Measurements from ENCODE around the gene YPEL1. TPM values are rescaled to one million over a fixed set of nuclear protein-coding genes. Genes with fewer than 3 reads are reported as not detected.

The YPEL1 gene
- total RNA-seq, 1 donor from 2014 or later: 32.2 TPM

- no peaks in the 10 kb centered on the region for H3K79me2 ChIP-seq (ENCODE audit: low read depth)
- H3K9me3 ChIP-seq (ENCODE audit: low read depth): no peaks in the 10 kb centered on the region
- H3K9me3 Mint-ChIP-seq: no peaks in the 10 kb centered on the region
- peaks cover 9% of the 10 kb centered on the region for H3K27me3 Mint-ChIP-seq (ENCODE audit: insufficient read depth, low read depth)
- DNase-seq (ENCODE audit: low spot score): no peak
- no peaks in the 10 kb centered on the region for H3K27me3 ChIP-seq
- H3K4me3 ChIP-seq: no peak overlapping the region
- H4K20me1 ChIP-seq (ENCODE audit: low read depth): no peaks in the 10 kb centered on the region
- H3K4me1 Mint-ChIP-seq: peaks cover 6% of the 10 kb centered on the region
- H3K36me3 Mint-ChIP-seq: peaks cover 10% of the 10 kb centered on the region
- no peak overlapping the region for H3K27ac ChIP-seq
- TF ChIP-seq EZH2 (IDR thresholded peaks at IDR 0.05): no peak
- TF ChIP-seq EZH2phosphoT487 (IDR thresholded peaks at IDR 0.05): no peak
- TF ChIP-seq CTCF (IDR thresholded peaks at IDR 0.05): no peak
- H3F3A ChIP-seq (ENCODE audit: low read depth): no peaks in the 10 kb centered on the region
- no peaks in the 10 kb centered on the region for H3K4me1 ChIP-seq
- no peak overlapping the region for H2AFZ ChIP-seq (replicated peaks)
- no peak overlapping the region for H3K9ac ChIP-seq
- H3K4me3 Mint-ChIP-seq: no peak overlapping the region
- H3K36me3 ChIP-seq: no peaks in the 10 kb centered on the region
- H3K4me2 ChIP-seq: no peak overlapping the region
- no peak overlapping the region for H3K27ac Mint-ChIP-seq
These were observed 45.2 kb downstream of the YPEL1 start for GRCh38 chr22:21690401-21690801.

GRCh38 chr22:21688706-21689381 is 46.8 kb downstream of the YPEL1 start:
- no peak overlapping the region for H3K27ac Mint-ChIP-seq
- Histone ChIP-seq H3F3A (ENCODE audit: low read depth) (no peaks in the 10 kb centered on the region), H3K9ac (no peak overlapping the region), H3K27ac (no peak overlapping the region), H3K9me3 (ENCODE audit: low read depth) (no peaks in the 10 kb centered on the region), H3K4me1 (no peaks in the 10 kb centered on the region), H4K20me1 (ENCODE audit: low read depth) (no peaks in the 10 kb centered on the region), H3K4me3 (no peak overlapping the region), H3K4me2 (no peak overlapping the region), H3K27me3 (no peaks in the 10 kb centered on the region), H2AFZ (replicated peaks) (no peak overlapping the region), H3K79me2 (ENCODE audit: low read depth) (no peaks in the 10 kb centered on the region), H3K36me3 (no peaks in the 10 kb centered on the region)
- peaks cover 11% of the 10 kb centered on the region for H3K27me3 Mint-ChIP-seq (ENCODE audit: insufficient read depth, low read depth)
- peaks cover 6% of the 10 kb centered on the region for H3K4me1 Mint-ChIP-seq
- DNase-seq (ENCODE audit: low spot score): no peak
- H3K36me3 Mint-ChIP-seq: peaks cover 15% of the 10 kb centered on the region
- TF ChIP-seq EZH2 (IDR thresholded peaks at IDR 0.05) (no peak), EZH2phosphoT487 (IDR thresholded peaks at IDR 0.05) (no peak), CTCF (IDR thresholded peaks at IDR 0.05) (no peak)
- H3K4me3 Mint-ChIP-seq: no peak overlapping the region
- H3K9me3 Mint-ChIP-seq: no peaks in the 10 kb centered on the region

GRCh38 chr22:21688341-21688705 is 47.3 kb downstream of the YPEL1 start:
- Mint-ChIP-seq H3K4me1 (peaks cover 6% of the 10 kb centered on the region), H3K36me3 (peaks cover 15% of the 10 kb centered on the region), H3K27me3 (ENCODE audit: insufficient read depth, low read depth) (peaks cover 11% of the 10 kb centered on the region), H3K4me3 (no peak overlapping the region), H3K9me3 (no peaks in the 10 kb centered on the region), H3K27ac (no peak overlapping the region)
- H3K79me2 ChIP-seq (ENCODE audit: low read depth): no peaks in the 10 kb centered on the region
- H4K20me1 ChIP-seq (ENCODE audit: low read depth): no peaks in the 10 kb centered on the region
- H2AFZ ChIP-seq (replicated peaks): no peak overlapping the region
- H3K4me2 ChIP-seq: no peak overlapping the region
- H3K36me3 ChIP-seq: no peaks in the 10 kb centered on the region
- H3K9me3 ChIP-seq (ENCODE audit: low read depth): no peaks in the 10 kb centered on the region
- H3K4me1 ChIP-seq: no peaks in the 10 kb centered on the region
- H3F3A ChIP-seq (ENCODE audit: low read depth): no peaks in the 10 kb centered on the region
- no peaks in the 10 kb centered on the region for H3K27me3 ChIP-seq
- H3K27ac ChIP-seq: no peak overlapping the region
- DNase-seq (ENCODE audit: low spot score): no peak
- no peak for TF ChIP-seq EZH2 (IDR thresholded peaks at IDR 0.05)
- no peak for TF ChIP-seq EZH2phosphoT487 (IDR thresholded peaks at IDR 0.05)
- TF ChIP-seq CTCF (IDR thresholded peaks at IDR 0.05): no peak
- H3K9ac ChIP-seq: no peak overlapping the region
- no peak overlapping the region for H3K4me3 ChIP-seq

Data from neural progenitor cell (in vitro differentiated cells).